HFFc6 (cell line): ENCODE results near the gene FBXO9. TPM values are rescaled to one million over a fixed set of nuclear protein-coding genes. Genes with fewer than 3 reads are reported as not detected.

Experiments
- DNase-seq: peaks from one replicate; pipeline ENCODE4 v3.0.0-alpha.2; 2018
- H3K27ac Mint-ChIP-seq: 2 replicates; pipeline ENCODE4 v1.8.0; 2020; ENCODE audit warnings: mild to moderate bottlenecking, mixed read lengths
- H3K27me3 Mint-ChIP-seq: 2 replicates; pipeline ENCODE4 v1.8.0; 2021; ENCODE audit warnings: mild to moderate bottlenecking, moderate library complexity, mixed read lengths; ENCODE audit not compliant: insufficient read depth
- H3K36me3 Mint-ChIP-seq: 2 replicates; pipeline ENCODE4 v1.8.0; 2021; ENCODE audit warnings: low read depth, mixed read lengths
- H3K4me1 Mint-ChIP-seq: 2 replicates; pipeline ENCODE4 v1.8.0; 2020; ENCODE audit warnings: low read depth, mixed read lengths
- H3K4me3 Mint-ChIP-seq: 2 replicates; pipeline ENCODE4 v1.8.0; 2020; ENCODE audit warnings: mild to moderate bottlenecking, moderate library complexity, mixed read lengths
- H3K9me3 Mint-ChIP-seq: 2 replicates; pipeline ENCODE4 v1.8.0; 2020; ENCODE audit warnings: mild to moderate bottlenecking, mixed read lengths
- CTCF ChIP-seq: fragments of 200-600 bp; sonication (generic); IDR thresholded peaks from 2 replicates; pipeline ENCODE4 v1.5.0; 2021; ENCODE audit warnings: antibody characterized with exemption, mild to moderate bottlenecking
- total RNA-seq, 6 experiments: library from RNA; stranded (reverse); fragmentation: NEBNext Ultra II Directional; extraction: Animal tissue kit (Norgen Biotek cat#: 25700); gene quantifications; 2 replicates in 1 of 6; 3 replicates in 5 of 6; pipeline ENCODE4 v1.2.3, GENCODE V29; 2021

FBXO9 gene
- total RNA-seq, 6 experiments from 2014 or later: 105 to 135 (median 122) TPM

GRCh38 chr6:53104916-53105315, 39.7 kb downstream of the FBXO9 start:
- H3K9me3 Mint-ChIP-seq: no peaks in the 10 kb centered on the region
- no peak for TF ChIP-seq CTCF
- H3K27me3 Mint-ChIP-seq: no peaks in the 10 kb centered on the region
- no peak overlapping the region for H3K27ac Mint-ChIP-seq
- H3K4me3 Mint-ChIP-seq: no peak overlapping the region
- peaks cover 6% of the 10 kb centered on the region; the same call in 1 of the 2 replicates for H3K36me3 Mint-ChIP-seq
- no peak for DNase-seq
- H3K4me1 Mint-ChIP-seq: peaks cover 31% of the 10 kb centered on the region

- Mint-ChIP-seq H3K27ac (peak overlapping the region; percentile 40; the same call in 1 of the 2 replicates), H3K27me3 (peaks cover 3% of the 10 kb centered on the region; the same call in 1 of the 2 replicates), H3K9me3 (no peaks in the 10 kb centered on the region), H3K4me1 (peaks cover 16% of the 10 kb centered on the region), H3K36me3 (peaks cover 4% of the 10 kb centered on the region; the same call in 1 of the 2 replicates), H3K4me3 (no peak overlapping the region)
- TF ChIP-seq CTCF: no peak
- peak; percentile 80 for DNase-seq
These were observed 41.9 kb downstream of the FBXO9 start for GRCh38 chr6:53107091-53107490.

GRCh38 chr6:53109612-53110011, 44.4 kb downstream of the FBXO9 start:
- Mint-ChIP-seq H3K27ac (no peak overlapping the region), H3K36me3 (no peaks in the 10 kb centered on the region), H3K4me1 (peaks cover 16% of the 10 kb centered on the region), H3K9me3 (no peaks in the 10 kb centered on the region), H3K27me3 (peaks cover 8% of the 10 kb centered on the region), H3K4me3 (no peak overlapping the region)
- no peak for TF ChIP-seq CTCF
- DNase-seq: no peak

- DNase-seq: no peak
- no peak overlapping the region for H3K4me3 Mint-ChIP-seq
- H3K9me3 Mint-ChIP-seq: peaks cover 4% of the 10 kb centered on the region; the same call in 1 of the 2 replicates
- no peak overlapping the region for H3K27ac Mint-ChIP-seq
- no peak for TF ChIP-seq CTCF
- peaks cover 7% of the 10 kb centered on the region for H3K4me1 Mint-ChIP-seq
- peaks cover 12% of the 10 kb centered on the region for H3K27me3 Mint-ChIP-seq
- no peaks in the 10 kb centered on the region; the same call in 1 of the 2 replicates for H3K36me3 Mint-ChIP-seq
These were observed 46.7 kb downstream of the FBXO9 start for GRCh38 chr6:53111865-53112264.

- H3K36me3 Mint-ChIP-seq: no peaks in the 10 kb centered on the region; the same call in 1 of the 2 replicates
- H3K27ac Mint-ChIP-seq: no peak overlapping the region
- no peak for DNase-seq
- H3K27me3 Mint-ChIP-seq: peaks cover 12% of the 10 kb centered on the region
- no peak overlapping the region for H3K4me3 Mint-ChIP-seq
- peaks cover 1% of the 10 kb centered on the region for H3K4me1 Mint-ChIP-seq
- H3K9me3 Mint-ChIP-seq: peaks cover 4% of the 10 kb centered on the region; the same call in 1 of the 2 replicates
- TF ChIP-seq CTCF: no peak
These were observed 47.2 kb downstream of the FBXO9 start for GRCh38 chr6:53112404-53112803.
